ENCODE measurements around the gene ADGRD1. TPM values are rescaled to one million over a fixed set of nuclear protein-coding genes. Genes with fewer than 3 reads are reported as not detected.

ADGRD1 gene
- total RNA-seq, 2 experiments from 2014 or later: 0.27 to 0.65 TPM

GRCh38 chr12:131025939-131026702 lies 72.4 kb downstream of the ADGRD1 start:
- CTCF ChIA-PET: no interaction called here
- intact Hi-C loops (cut with micrococcal nuclease): no loop called here
- Mint-ChIP-seq H3K4me3 (no peak overlapping the region), H3K36me3 (ENCODE audit: low read depth) (no peaks in the 10 kb centered on the region), H3K27me3 (peaks cover 2% of the 10 kb centered on the region), H3K27ac (no peak overlapping the region), H3K4me1 (ENCODE audit: low read depth) (no peaks in the 10 kb centered on the region), H3K9me3 (no peaks in the 10 kb centered on the region)
- no peak for DNase-seq
- POLR2A ChIA-PET: interaction anchor here (0.7 kb wide), 1 partner anchor 150 kb away, joined by 3 read pairs; no protein-coding TSS in a partner anchor
- ATAC-seq: no peak
- TF ChIP-seq CTCF (IDR thresholded peaks at IDR 0.05): no peak

GRCh38 chr12:131026754-131027153 lies 73.0 kb downstream of the ADGRD1 start:
- Mint-ChIP-seq H3K9me3 (no peaks in the 10 kb centered on the region), H3K27me3 (peaks cover 2% of the 10 kb centered on the region), H3K27ac (no peak overlapping the region), H3K4me1 (ENCODE audit: low read depth) (no peaks in the 10 kb centered on the region), H3K36me3 (ENCODE audit: low read depth) (no peaks in the 10 kb centered on the region), H3K4me3 (no peak overlapping the region)
- POLR2A ChIA-PET: no interaction called here
- ATAC-seq (no peak), DNase-seq (no peak)
- intact Hi-C loops (cut with micrococcal nuclease): no loop called here
- CTCF ChIA-PET: no interaction called here
- TF ChIP-seq CTCF (IDR thresholded peaks at IDR 0.05): no peak

- ATAC-seq (no peak), DNase-seq (no peak)
- Mint-ChIP-seq H3K9me3 (no peaks in the 10 kb centered on the region), H3K27me3 (peaks cover under 1% of the 10 kb centered on the region), H3K27ac (no peak overlapping the region), H3K4me1 (ENCODE audit: low read depth) (no peaks in the 10 kb centered on the region), H3K36me3 (ENCODE audit: low read depth) (no peaks in the 10 kb centered on the region), H3K4me3 (no peak overlapping the region)
- POLR2A ChIA-PET: no interaction called here
- no peak for TF ChIP-seq CTCF (IDR thresholded peaks at IDR 0.05)
- CTCF ChIA-PET: no interaction called here
- intact Hi-C loops (cut with micrococcal nuclease): no loop called here
These were observed 73.6 kb downstream of the ADGRD1 start for GRCh38 chr12:131027264-131027663.

- no peak overlapping the region for H3K4me3 Mint-ChIP-seq
- H3K27me3 Mint-ChIP-seq: no peaks in the 10 kb centered on the region
- DNase-seq (no peak), ATAC-seq (no peak)
- no peaks in the 10 kb centered on the region for H3K9me3 Mint-ChIP-seq
- H3K4me1 Mint-ChIP-seq (ENCODE audit: low read depth): no peaks in the 10 kb centered on the region
- no peaks in the 10 kb centered on the region for H3K36me3 Mint-ChIP-seq (ENCODE audit: low read depth)
- POLR2A ChIA-PET: no interaction called here
- TF ChIP-seq CTCF (IDR thresholded peaks at IDR 0.05): no peak
- no peak overlapping the region for H3K27ac Mint-ChIP-seq
- CTCF ChIA-PET: no interaction called here
- intact Hi-C loops (cut with micrococcal nuclease): no loop called here
These were observed 74.3 kb downstream of the ADGRD1 start for GRCh38 chr12:131027876-131028586.
